ENCODE data around the gene TBC1D9. TPM values are rescaled to one million over a fixed set of nuclear protein-coding genes. Genes with fewer than 3 reads are reported as not detected.

Gene TBC1D9
- total RNA-seq, 2 experiments from 2014 or later = 1.0 to 13.0 TPM

GRCh38 chr4:140639066-140639465 is 117.1 kb downstream of the TBC1D9 start:
- H3K4me3 ChIP-seq (ENCODE audit: low read depth, low read length, poor library complexity, severe bottlenecking) = no peak overlapping the region
- BruUV-seq (replicated peaks) = no TSS peak
- H3K9me3 ChIP-seq (ENCODE audit: low read length) = no peaks in the 10 kb centered on the region
- no peak overlapping the region for H2AFZ ChIP-seq (ENCODE audit: low read length)
- DNase-seq (ENCODE audit: low spot score) = no peak
- no peak overlapping the region for H3K27ac ChIP-seq (ENCODE audit: low read depth, low read length, poor library complexity, severe bottlenecking)
- H3K9me2 ChIP-seq (ENCODE audit: insufficient read depth, low read length) = no peaks in the 10 kb centered on the region
- intact Hi-C loops (cut with micrococcal nuclease; ENCODE audit: unreplicated experiment) = loop anchor here (5.0 kb wide), 1 partner anchor 103 kb away; no protein-coding TSS in a partner anchor
- TF ChIP-seq CTCF (conservative IDR thresholded peaks at IDR 0.05; ENCODE audit: low read length) (no peak), EZH2phosphoT487 (IDR thresholded peaks at IDR 0.05; ENCODE audit: borderline replicate concordance, low read depth, low read length) (no peak)
- no peaks in the 10 kb centered on the region for H4K20me1 ChIP-seq (ENCODE audit: insufficient read depth, low read length)
- CTCF ChIA-PET (ENCODE audit: unreplicated experiment) = interaction anchor here (1.4 to 1.6 kb wide), 2 partner anchors 44 to 213 kb away, joined by 3 to 4 read pairs; no protein-coding TSS in a partner anchor
- POLR2A ChIA-PET = interaction anchor here (0.6 to 2.0 kb wide), 6 partner anchors 11 to 118 kb away, joined by 3 to 7 read pairs (median 3); partner anchors contain the start of gene TBC1D9
- no peak overlapping the region for H3K4me2 ChIP-seq (ENCODE audit: low read length)
- no peaks in the 10 kb centered on the region for H3K79me2 ChIP-seq (ENCODE audit: insufficient read depth, low read depth, low read length)
- peaks cover 7% of the 10 kb centered on the region for H3K36me3 ChIP-seq (ENCODE audit: insufficient read depth, low read length)
- peaks cover 20% of the 10 kb centered on the region for H3K4me1 ChIP-seq (ENCODE audit: insufficient read depth, low read length, poor library complexity, severe bottlenecking)

- 0 out of 2 replicates have a peak overlapping the region, but pooled peaks have one; percentile 21 for H3K4me2 ChIP-seq (ENCODE audit: low read length)
- peak; percentile 99 for TF ChIP-seq CTCF (conservative IDR thresholded peaks at IDR 0.05; ENCODE audit: low read length)
- no peak for TF ChIP-seq EZH2phosphoT487 (IDR thresholded peaks at IDR 0.05; ENCODE audit: borderline replicate concordance, low read depth, low read length)
- no TSS peak for BruUV-seq (replicated peaks)
- H4K20me1 ChIP-seq (ENCODE audit: insufficient read depth, low read length) = no peaks in the 10 kb centered on the region
- peak; percentile 85 for DNase-seq (ENCODE audit: low spot score)
- ChIA-PET POLR2A (no interaction called here), CTCF (ENCODE audit: unreplicated experiment) (interaction anchor here (1.0 kb wide), 2 partner anchors 41 to 43 kb away, joined by 3 read pairs; no protein-coding TSS in a partner anchor)
- H3K4me3 ChIP-seq (ENCODE audit: low read depth, low read length, poor library complexity, severe bottlenecking) = no peak overlapping the region
- H3K36me3 ChIP-seq (ENCODE audit: insufficient read depth, low read length) = peaks cover 7% of the 10 kb centered on the region
- no peak overlapping the region for H3K27ac ChIP-seq (ENCODE audit: low read depth, low read length, poor library complexity, severe bottlenecking)
- H3K79me2 ChIP-seq (ENCODE audit: insufficient read depth, low read depth, low read length) = no peaks in the 10 kb centered on the region
- no peaks in the 10 kb centered on the region for H3K9me2 ChIP-seq (ENCODE audit: insufficient read depth, low read length)
- intact Hi-C loops (cut with micrococcal nuclease; ENCODE audit: unreplicated experiment) = loop anchor here (1.0 to 5.0 kb wide), 7 partner anchors 28 to 278 kb away; partner anchors contain the start of genes CLGN and ELMOD2
- no peaks in the 10 kb centered on the region for H3K9me3 ChIP-seq (ENCODE audit: low read length)
- no peak overlapping the region for H2AFZ ChIP-seq (ENCODE audit: low read length)
- peaks cover 20% of the 10 kb centered on the region for H3K4me1 ChIP-seq (ENCODE audit: insufficient read depth, low read length, poor library complexity, severe bottlenecking)
These were observed 118.3 kb downstream of the TBC1D9 start for GRCh38 chr4:140637836-140638235.

GRCh38 chr4:140635606-140636005 is 120.6 kb downstream of the TBC1D9 start:
- TF ChIP-seq EZH2phosphoT487 (IDR thresholded peaks at IDR 0.05; ENCODE audit: borderline replicate concordance, low read depth, low read length) (no peak), CTCF (conservative IDR thresholded peaks at IDR 0.05; ENCODE audit: low read length) (no peak)
- intact Hi-C loops (cut with micrococcal nuclease; ENCODE audit: unreplicated experiment) = loop anchor here (5.0 kb wide), 1 partner anchor 107 kb away; no protein-coding TSS in a partner anchor
- H3K4me1 ChIP-seq (ENCODE audit: insufficient read depth, low read length, poor library complexity, severe bottlenecking) = peaks cover 10% of the 10 kb centered on the region
- no peak overlapping the region for H2AFZ ChIP-seq (ENCODE audit: low read length)
- POLR2A ChIA-PET = interaction anchor here (0.6 to 1.6 kb wide), 8 partner anchors 9 to 223 kb away, joined by 3 to 5 read pairs (median 3); partner anchors contain the start of gene ELMOD2
- H3K4me3 ChIP-seq (ENCODE audit: low read depth, low read length, poor library complexity, severe bottlenecking) = no peak overlapping the region
- no peak for DNase-seq (ENCODE audit: low spot score)
- no peak overlapping the region for H3K4me2 ChIP-seq (ENCODE audit: low read length)
- H3K79me2 ChIP-seq (ENCODE audit: insufficient read depth, low read depth, low read length) = no peaks in the 10 kb centered on the region
- BruUV-seq (replicated peaks) = no TSS peak
- no peaks in the 10 kb centered on the region for H4K20me1 ChIP-seq (ENCODE audit: insufficient read depth, low read length)
- no peak overlapping the region for H3K27ac ChIP-seq (ENCODE audit: low read depth, low read length, poor library complexity, severe bottlenecking)
- H3K36me3 ChIP-seq (ENCODE audit: insufficient read depth, low read length) = peaks cover 7% of the 10 kb centered on the region
- CTCF ChIA-PET (ENCODE audit: unreplicated experiment) = interaction anchor here (0.6 kb wide), 1 partner anchor 26 kb away, joined by 4 read pairs; no protein-coding TSS in a partner anchor
- no peaks in the 10 kb centered on the region for H3K9me3 ChIP-seq (ENCODE audit: low read length)
- H3K9me2 ChIP-seq (ENCODE audit: insufficient read depth, low read length) = no peaks in the 10 kb centered on the region
